SW480 (cell line): ENCODE results near the gene P2RY1.
"Not testable (repeated sequence)": the region's sequence is repeated elsewhere in the genome, so short reads cannot be mapped to it uniquely, and the experiment has no call there.

Experiments used
- DNase-seq: peaks from one replicate; pipeline ENCODE4 v3.0.0-alpha.2; 2016; ENCODE audit warnings: low spot score

The P2RY1 gene

GRCh38 chr3:152839511-152839910, 4.6 kb downstream of the P2RY1 start:
- DNase-seq: no peak

GRCh38 chr3:152841131-152841530, 6.2 kb downstream of the P2RY1 start:
- no peak for DNase-seq

- DNase-seq: no peak
Measured at GRCh38 chr3:152842413-152842812, 7.5 kb downstream of the P2RY1 start.

GRCh38 chr3:152843955-152844354, 9.0 kb downstream of the P2RY1 start:
- no peak for DNase-seq

GRCh38 chr3:152846572-152847202, 11.8 kb downstream of the P2RY1 start:
- not testable (repeated sequence) for DNase-seq

- not testable (repeated sequence) for DNase-seq
Measured at GRCh38 chr3:152847599-152847998, 12.7 kb downstream of the P2RY1 start.

- DNase-seq: no peak
Measured at GRCh38 chr3:152849996-152850578, 15.2 kb downstream of the P2RY1 start.

GRCh38 chr3:152853196-152853595, 18.3 kb downstream of the P2RY1 start:
- DNase-seq: no peak

- DNase-seq: no peak
Measured at GRCh38 chr3:152857082-152857481, 22.2 kb downstream of the P2RY1 start.

GRCh38 chr3:152858170-152858800, 23.4 kb downstream of the P2RY1 start:
- DNase-seq: no peak

GRCh38 chr3:152860736-152861135, 25.8 kb downstream of the P2RY1 start:
- DNase-seq: no peak

GRCh38 chr3:152865668-152866245, 30.8 kb downstream of the P2RY1 start:
- no peak for DNase-seq

GRCh38 chr3:152870027-152870426, 35.1 kb downstream of the P2RY1 start:
- no peak for DNase-seq

GRCh38 chr3:152873314-152873713, 38.4 kb downstream of the P2RY1 start:
- not testable (repeated sequence) for DNase-seq

- no peak for DNase-seq
Measured at GRCh38 chr3:152874896-152875749, 40.2 kb downstream of the P2RY1 start.

GRCh38 chr3:152879130-152879789, 44.3 kb downstream of the P2RY1 start:
- no peak for DNase-seq

- DNase-seq: no peak
Measured at GRCh38 chr3:152879790-152880174, 44.9 kb downstream of the P2RY1 start.

- no peak for DNase-seq
Measured at GRCh38 chr3:152885076-152885475, 50.1 kb downstream of the P2RY1 start.
